DMS114 treated with DMSO at 0.1 percent for 48 hours (cell line): ENCODE measurements around the gene ZNF775.

Experiments used
- DNase-seq: peaks from one replicate; lab custom pipeline; 2025; ENCODE audit not compliant: unreplicated experiment; lab: John Stamatoyannopoulos, UW

ZNF775 gene

DNA sequence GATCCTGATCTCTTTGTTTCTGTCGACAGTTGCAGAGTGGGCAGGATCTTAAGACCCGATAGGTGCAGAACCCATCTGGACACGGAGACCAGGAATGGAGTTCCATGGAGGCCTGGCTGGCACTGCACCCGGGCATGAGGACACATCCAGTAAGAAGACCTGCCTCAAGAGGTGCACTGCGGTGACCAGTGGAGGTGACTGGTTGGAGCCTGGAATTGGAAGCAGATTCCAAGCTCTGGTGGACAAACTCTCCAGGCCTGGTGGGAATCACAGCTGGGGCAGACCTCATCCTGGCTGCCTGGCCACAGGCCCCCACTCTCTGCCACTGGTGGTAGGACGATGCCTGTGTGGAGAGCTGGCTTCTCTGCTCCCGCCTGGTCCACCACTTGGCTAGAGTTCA lies 31.0 kb downstream of the ZNF775 start:
- no peak for DNase-seq

DNA sequence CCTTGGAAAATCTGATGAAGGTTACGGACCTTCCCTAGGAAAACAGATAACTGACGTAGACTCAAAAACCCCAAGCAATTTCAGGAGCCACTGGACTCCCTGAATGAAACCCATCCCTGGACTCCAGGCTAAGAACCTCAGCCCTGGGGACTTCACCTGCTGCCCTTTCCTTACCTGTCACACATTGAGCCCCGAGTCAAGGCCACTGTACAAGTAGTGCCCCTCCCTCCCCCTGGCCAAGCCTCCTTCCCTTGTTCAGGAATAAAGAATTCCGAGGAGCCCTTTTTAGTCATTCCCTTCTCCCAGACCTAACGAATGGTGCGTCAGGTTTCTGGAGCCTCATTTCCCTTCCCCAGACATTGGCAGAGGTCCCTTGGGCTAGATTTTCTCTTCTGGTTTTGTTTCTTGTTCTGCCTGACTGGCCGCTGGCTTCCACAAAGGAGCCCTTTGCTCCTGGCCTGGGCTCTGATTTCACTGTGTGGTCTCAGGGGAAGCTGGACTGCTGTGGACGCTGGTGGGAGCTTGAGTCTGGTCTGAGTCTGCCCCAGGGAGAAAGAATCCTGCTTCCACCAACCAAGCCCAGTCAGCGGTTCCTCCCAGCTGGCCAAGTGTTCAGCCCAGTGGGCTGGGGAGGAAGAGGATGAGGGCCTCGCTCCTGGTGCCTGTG lies 31.7 kb downstream of the ZNF775 start:
- DNase-seq = no peak

- no peak for DNase-seq
These were observed 32.5 kb downstream of the ZNF775 start for GRCh38 chr7:150411606-150412005.

DNA sequence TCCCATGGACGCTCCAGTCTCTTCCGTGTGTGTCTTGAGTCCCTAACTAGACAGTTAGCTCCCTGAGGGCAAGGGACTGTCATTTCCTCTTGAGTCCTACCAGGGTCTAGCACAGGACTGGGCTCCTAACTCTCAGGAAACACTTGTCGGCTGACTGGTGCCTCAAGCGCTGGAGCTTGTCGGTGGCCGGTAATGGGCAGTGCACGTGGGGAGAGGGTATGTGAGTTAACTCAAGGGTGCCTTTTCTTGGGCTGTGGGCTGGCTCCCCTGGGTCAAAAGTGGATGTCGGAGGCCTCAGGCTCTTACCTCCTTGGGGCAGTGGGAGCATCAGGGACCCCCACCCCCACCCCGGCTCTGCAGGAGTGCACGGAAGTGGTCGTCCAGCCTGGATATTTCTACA lies 32.9 kb downstream of the ZNF775 start:
- no peak for DNase-seq

- no peak for DNase-seq
These were observed 33.7 kb downstream of the ZNF775 start for GRCh38 chr7:150412518-150413488.

DNA sequence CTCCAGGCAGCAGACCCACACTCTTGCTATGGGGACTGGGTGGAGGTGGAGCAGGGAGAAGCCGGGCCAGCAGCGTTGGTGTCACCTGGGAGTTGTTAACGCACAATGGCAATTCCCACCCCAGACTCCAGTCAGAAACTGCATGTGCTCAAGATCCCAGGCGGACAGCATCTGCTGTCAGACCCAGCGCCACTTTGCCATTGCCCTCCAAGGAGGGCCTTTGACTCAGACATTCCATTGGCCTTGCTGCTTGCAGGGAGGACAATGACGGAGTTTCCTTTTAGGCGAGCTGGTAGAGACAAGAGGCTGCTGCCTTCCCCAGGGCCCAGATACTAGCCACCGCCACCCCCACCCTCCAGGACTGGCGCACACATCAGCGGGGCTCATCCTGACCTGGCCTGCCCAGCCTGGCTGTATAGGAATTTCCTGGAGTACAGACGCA lies 34.5 kb downstream of the ZNF775 start:
- DNase-seq = no peak

GRCh38 chr7:150415161-150416153 lies 36.3 kb downstream of the ZNF775 start:
- no peak for DNase-seq

DNA sequence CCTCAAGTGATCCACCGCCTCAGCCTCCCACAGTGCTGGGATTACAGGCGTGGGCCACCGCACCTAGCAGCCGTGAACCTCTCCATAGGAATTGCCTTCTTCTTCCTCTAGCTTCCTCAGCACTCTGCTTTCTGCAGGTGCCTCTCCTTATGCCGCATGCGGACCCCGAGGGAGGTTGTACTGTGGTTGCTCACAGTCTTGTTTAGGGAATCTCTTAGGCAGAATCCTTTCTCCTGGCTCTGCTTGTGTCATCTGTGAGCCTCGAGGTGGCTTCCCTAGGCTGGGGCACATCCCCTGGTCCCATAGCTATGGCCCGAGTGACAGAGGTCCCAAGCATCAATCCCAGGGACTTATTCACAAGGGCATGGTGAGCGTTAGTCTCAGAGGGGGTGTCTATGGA lies 38.1 kb downstream of the ZNF775 start:
- no peak for DNase-seq

DNA sequence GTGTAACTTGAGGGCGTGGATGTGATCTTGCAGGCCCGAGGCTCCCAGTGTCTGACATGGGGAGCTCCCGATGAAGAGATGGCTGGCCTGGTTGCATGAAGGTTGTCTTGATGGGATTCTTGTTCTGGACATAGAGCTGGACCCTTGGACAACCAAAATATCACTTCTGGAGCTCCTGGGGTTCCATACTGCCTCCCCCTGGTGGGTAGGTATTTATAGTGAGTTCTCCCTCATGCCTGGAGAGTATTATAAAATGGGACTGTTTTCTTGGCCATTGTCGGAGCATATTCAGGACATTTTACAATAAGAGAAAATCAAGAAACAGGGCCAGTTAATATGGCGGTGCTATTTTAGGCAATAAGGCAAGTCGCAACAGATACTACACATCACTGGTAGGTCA lies 38.7 kb downstream of the ZNF775 start:
- no peak for DNase-seq

- no peak for DNase-seq
These were observed 41.1 kb downstream of the ZNF775 start for GRCh38 chr7:150420242-150420641.

GRCh38 chr7:150420987-150421674 lies 42.0 kb downstream of the ZNF775 start:
- peak; percentile 53 for DNase-seq

DNA sequence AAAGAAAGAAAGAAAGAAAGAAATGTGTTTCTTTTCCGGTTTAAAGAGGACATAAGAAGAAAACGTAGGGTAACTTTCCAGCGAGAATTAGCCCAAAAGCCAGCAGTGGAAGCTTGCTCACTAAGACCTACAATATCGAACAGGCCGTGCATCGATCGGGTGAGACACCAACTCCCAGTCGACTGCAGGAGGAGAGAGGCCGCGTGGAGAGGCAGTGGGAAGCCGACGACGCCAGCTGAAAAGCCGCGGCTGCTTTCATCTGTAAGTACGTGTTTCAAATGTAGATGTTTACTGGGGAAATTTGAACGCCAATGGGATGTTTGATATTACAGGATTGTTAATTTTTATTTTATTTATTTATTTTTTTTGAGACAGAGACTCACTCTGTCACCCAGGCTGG lies 42.7 kb downstream of the ZNF775 start:
- no peak for DNase-seq

GRCh38 chr7:150425670-150426069 lies 46.5 kb downstream of the ZNF775 start:
- no peak for DNase-seq

GRCh38 chr7:150428671-150429451 lies 49.7 kb downstream of the ZNF775 start:
- no peak for DNase-seq

DNA sequence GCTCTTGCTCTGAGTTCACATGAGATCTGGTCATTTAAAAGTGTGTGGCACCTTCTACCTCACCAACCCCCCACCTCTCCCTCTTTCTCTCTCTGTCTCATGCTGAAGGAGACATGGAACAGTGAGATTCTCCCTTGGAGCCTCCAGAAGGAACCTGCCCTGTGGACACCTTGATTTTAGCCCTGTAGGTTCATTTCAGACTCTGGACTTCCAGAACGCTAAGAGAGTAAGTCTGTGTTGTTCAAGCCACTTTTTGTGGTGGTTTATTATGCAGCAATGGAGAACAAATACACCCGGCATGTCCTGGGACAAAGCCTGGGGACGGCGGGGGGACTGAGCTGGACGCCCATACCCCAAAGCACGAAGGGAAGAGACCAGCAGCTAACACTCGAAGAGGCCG lies 50.6 kb downstream of the ZNF775 start:
- no peak for DNase-seq

GRCh38 chr7:150430465-150431085 lies 51.4 kb downstream of the ZNF775 start:
- no peak for DNase-seq

- DNase-seq = no peak
These were observed 52.9 kb downstream of the ZNF775 start for GRCh38 chr7:150431839-150432658.
